Panc1 (cell line): ENCODE measurements around the gene LYRM4. TPM values are rescaled to one million over a fixed set of nuclear protein-coding genes. Genes with fewer than 3 reads are reported as not detected.

Experiments
- ATAC-seq: fragments of 200-7000 bp; cut with Tn5 transposase; 2 replicates; pipeline ENCODE4 v1.9.1; 2020; ENCODE audit warnings: mild to moderate bottlenecking, moderate library complexity
- BruUV-seq: library from RNA; stranded (reverse); fragments of 400-500 nt; replicated peaks from 2 replicates; lab custom pipeline; 2021; lab: Mats Ljungman, UMichigan
- CTCF ChIA-PET: fragments of 300-600 bp; sonication (Branson Sonifier 250); formaldehyde crosslinking; loops from one replicate; lab custom pipeline; 2022; ENCODE audit warnings: antibody characterized with exemption; lab: Charles Lee
- POLR2A ChIA-PET: fragments of 300-600 bp; sonication (Branson Sonifier 250); formaldehyde crosslinking; loops from one replicate; lab custom pipeline; 2022; ENCODE audit warnings: antibody characterized with exemption; lab: Charles Lee
- DNase-seq: peaks from one replicate; pipeline ENCODE4 v3.0.0-alpha.2; 2010; ENCODE audit warnings: low read depth, low spot score
- H3K27ac ChIP-seq: 2 replicates; pipeline ENCODE4 v1.5.1; 2011; ENCODE audit warnings: mild to moderate bottlenecking, low read length, inconsistent platforms
- H3K27me3 ChIP-seq: fragments of 200-500 bp; sonication (Bioruptor generic); 2 replicates; pipeline ENCODE4 v1.6.0; 2014; ENCODE audit warnings: low read length, inconsistent platforms; ENCODE audit not compliant: control insufficient read depth, insufficient read depth
- H3K36me3 ChIP-seq: fragments of 200-500 bp; sonication (Bioruptor generic); 2 replicates; pipeline ENCODE4 v1.5.1; 2014; ENCODE audit warnings: inconsistent platforms, mild to moderate bottlenecking, low read length, moderate library complexity; ENCODE audit not compliant: control insufficient read depth, insufficient read depth
- H3K4me1 ChIP-seq: 2 replicates; pipeline ENCODE4 v1.5.1; 2011; ENCODE audit warnings: inconsistent platforms, mild to moderate bottlenecking, low read length, moderate library complexity; ENCODE audit not compliant: control insufficient read depth, insufficient read depth
- H3K4me3 ChIP-seq, 2 experiments: 2 replicates each; pipeline ENCODE4 v1.5.1; 2011 to 2012; ENCODE audit warnings: low read depth in 2 of 2, low read length in 2 of 2, mild to moderate bottlenecking in 2 of 2, inconsistent platforms in 1 of 2, moderate library complexity in 1 of 2
- H3K9me3 ChIP-seq: fragments of 200-500 bp; sonication (Bioruptor generic); 2 replicates; pipeline ENCODE4 v1.5.1; 2014; ENCODE audit warnings: low read depth, mild to moderate bottlenecking, inconsistent platforms, low read length, moderate library complexity; ENCODE audit not compliant: control insufficient read depth, insufficient read depth
- CTCF ChIP-seq: fragments of 450-650 bp; IDR thresholded peaks from 2 replicates; pipeline ENCODE4 v1.5.1; 2017; ENCODE audit warnings: mild to moderate bottlenecking
- POLR2AphosphoS5 ChIP-seq: IDR thresholded peaks from 2 replicates; pipeline ENCODE4 v1.6.1; 2012; ENCODE audit warnings: mild to moderate bottlenecking, low read depth, low read length, moderate library complexity
- REST ChIP-seq, 2 experiments: IDR thresholded peaks; 2 replicates each; pipeline ENCODE4 v1.6.1; 2011 to 2012; ENCODE audit warnings: low read depth in 2 of 2, control low read depth in 1 of 2, low read length in 1 of 2, mild to moderate bottlenecking in 1 of 2, moderate library complexity in 1 of 2; ENCODE audit not compliant: insufficient read depth in 1 of 2
- SIN3A ChIP-seq: IDR thresholded peaks from 2 replicates; pipeline ENCODE4 v1.6.1; 2012; ENCODE audit warnings: low read depth, mild to moderate bottlenecking, low read length, moderate library complexity, borderline replicate concordance; ENCODE audit not compliant: insufficient read depth
- TCF7L2 ChIP-seq: IDR thresholded peaks from 2 replicates; pipeline ENCODE4 v1.6.1; 2011; ENCODE audit warnings: mild to moderate bottlenecking, low read depth, low read length, inconsistent platforms
- in situ Hi-C: cut with HindIII; loops from 2 replicates; pipeline ENCODE4 v1.10.0; 2016; ENCODE audit warnings: low sequenced_read_pairs, low pct_unique_long_range_greater_than_20kb
- intact Hi-C: fragments of 100-400 bp; cut with micrococcal nuclease; formaldehyde crosslinking; loops from one replicate; pipeline ENCODE4 v1.10.0; 2022; ENCODE audit not compliant: unreplicated experiment
- total RNA-seq: library from RNA; stranded (reverse); gene quantifications from one replicate; pipeline ENCODE4 v1.2.1, GENCODE V29; 2021; ENCODE audit not compliant: unreplicated experiment

The LYRM4 gene
- total RNA-seq, 1 experiment from 2014 or later: 27.4 TPM

GRCh38 chr6:5068153-5068751, 192.5 kb downstream of the LYRM4 start:
- in situ Hi-C loops (no loop called here), intact Hi-C loops (no loop called here)
- no peaks in the 10 kb centered on the region for H3K4me1 ChIP-seq
- ATAC-seq (no peak), DNase-seq (no peak)
- no peaks in the 10 kb centered on the region for H3K9me3 ChIP-seq
- ChIA-PET POLR2A (no interaction called here), CTCF (no interaction called here)
- no TSS peak for BruUV-seq
- H3K36me3 ChIP-seq: no peaks in the 10 kb centered on the region
- no peak overlapping the region for H3K27ac ChIP-seq
- peaks cover 5% of the 10 kb centered on the region for H3K27me3 ChIP-seq
- TF ChIP-seq TCF7L2 (no peak), SIN3A (no peak), CTCF (no peak), POLR2AphosphoS5 (no peak), REST (IDR thresholded peaks at IDR 0.05; ENCODE audit: insufficient read depth in 1 of 2, low read depth in 2 of 2, low read length in 1 of 2) (no peak)
- H3K4me3 ChIP-seq: no peak overlapping the region

DNA sequence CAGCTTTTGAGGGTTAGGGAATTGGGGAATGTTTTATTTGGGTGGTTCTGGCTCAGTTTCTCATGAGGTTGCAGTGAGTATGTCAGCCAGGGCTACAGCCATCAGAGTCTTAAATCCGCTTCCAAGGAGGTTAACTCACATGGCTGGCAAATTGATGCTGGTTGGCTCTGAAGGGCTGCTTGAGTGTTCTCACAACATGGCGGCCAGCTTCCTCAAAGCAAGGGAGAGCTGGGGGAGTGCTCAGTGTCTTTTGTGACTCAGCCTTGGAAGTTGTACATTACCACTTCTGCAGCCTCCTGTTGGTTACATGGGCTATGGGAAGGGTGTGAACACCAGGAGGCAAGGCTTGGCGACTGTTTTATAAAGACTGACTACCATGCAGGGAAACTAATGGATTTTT, 193.4 kb downstream of the LYRM4 start:
- H3K4me1 ChIP-seq: no peaks in the 10 kb centered on the region
- TF ChIP-seq SIN3A (no peak), POLR2AphosphoS5 (no peak), CTCF (no peak), TCF7L2 (no peak), REST (IDR thresholded peaks at IDR 0.05; ENCODE audit: insufficient read depth in 1 of 2, low read depth in 2 of 2, low read length in 1 of 2) (no peak)
- BruUV-seq: no TSS peak
- ChIA-PET CTCF (no interaction called here), POLR2A (interaction anchor here (0.6 kb wide), 1 partner anchor 292 kb away, joined by 6 read pairs; no protein-coding TSS in a partner anchor)
- H3K27me3 ChIP-seq: peaks cover 5% of the 10 kb centered on the region
- H3K27ac ChIP-seq: no peak overlapping the region
- H3K9me3 ChIP-seq: no peaks in the 10 kb centered on the region
- in situ Hi-C loops: no loop called here
- DNase-seq: no peak
- intact Hi-C loops: no loop called here
- ATAC-seq: no peak
- H3K36me3 ChIP-seq: no peaks in the 10 kb centered on the region
- H3K4me3 ChIP-seq: no peak overlapping the region
